Uterus (tissue), 2 donors: ENCODE results near the gene CCDC158.

Experiments
- CTCF ChIP-seq, 4 experiments: fragments of 200-600 bp in 2 of 4; fragments of 450-650 bp in 2 of 4; sonication (generic) in 2 of 4; IDR thresholded peaks; one replicate each; pipeline ENCODE4 v1.5.1; 2016 to 2019; ENCODE audit warnings: antibody characterized with exemption in 4 of 4, mild to moderate bottlenecking in 2 of 4, moderate library complexity in 1 of 4
- POLR2A ChIP-seq, 2 donors: fragments of 450-650 bp; IDR thresholded peaks; one replicate each; pipeline ENCODE4 v1.6.1; 2016; ENCODE audit warnings: antibody characterized with exemption in 2 of 2, mild to moderate bottlenecking in 1 of 2, moderate library complexity in 1 of 2

DNA sequence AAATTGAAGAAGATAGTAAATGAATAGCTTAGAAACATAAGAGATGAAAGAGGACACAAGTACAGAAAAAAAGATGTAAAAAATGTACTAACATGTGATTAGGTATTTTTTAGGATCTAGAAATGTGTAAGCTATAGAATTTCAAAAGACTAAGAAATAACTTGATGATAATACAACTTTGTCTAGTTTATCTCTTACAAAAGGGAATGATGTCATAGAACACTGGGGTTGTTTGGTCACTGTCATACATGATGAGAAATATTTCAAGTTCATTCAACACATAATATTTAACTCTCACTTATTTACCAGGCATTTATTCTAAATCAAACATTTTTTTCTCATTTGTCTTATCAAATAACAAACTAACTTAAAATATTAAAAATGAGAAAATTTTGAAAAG is 95.9 kb downstream of the CCDC158 start:
- no peak for TF ChIP-seq POLR2A (IDR thresholded peaks at IDR 0.05)
- no peak for TF ChIP-seq CTCF (IDR thresholded peaks at IDR 0.05)
